ENCODE measurements around the gene GPER1.

Gene GPER1

DNA sequence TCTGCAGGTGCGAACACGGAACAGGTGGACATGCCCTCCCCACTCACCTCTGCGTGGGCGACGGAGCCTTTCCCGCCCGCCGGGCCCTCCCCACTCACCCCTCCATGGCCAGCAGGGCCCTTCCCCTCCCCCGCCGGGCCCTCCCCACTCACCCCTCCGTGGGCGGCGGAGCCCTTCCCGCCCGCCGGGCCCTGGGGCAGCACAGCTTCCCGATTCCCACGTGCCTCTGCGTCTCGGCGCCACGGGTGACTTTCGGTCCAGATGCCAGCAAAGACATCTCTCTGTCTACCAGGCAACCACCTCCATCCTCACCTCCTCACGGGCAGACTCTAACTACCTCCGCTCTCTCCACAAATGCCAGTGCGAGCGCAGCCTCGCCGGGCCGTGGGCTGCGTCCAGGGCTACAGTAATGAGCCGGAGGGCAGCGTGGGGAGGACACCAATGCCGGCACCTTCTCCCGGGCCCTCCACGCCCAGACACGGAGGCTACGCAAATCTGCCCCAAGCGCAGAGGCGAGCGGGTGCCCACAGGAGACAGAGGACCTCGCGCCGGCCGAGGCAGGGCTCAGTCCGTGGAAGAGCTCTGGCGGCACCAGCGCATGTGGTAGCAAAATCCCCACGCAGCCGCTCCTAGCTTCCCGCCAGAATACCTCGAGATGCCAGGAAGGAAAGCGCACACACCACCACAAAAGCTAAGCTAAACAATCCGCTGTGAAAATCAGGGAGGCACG lies 21.8 kb downstream of the GPER1 start:
- DNase-seq (ENCODE audit: low spot score), result no peak
- TF ChIP-seq, protein P1, sequence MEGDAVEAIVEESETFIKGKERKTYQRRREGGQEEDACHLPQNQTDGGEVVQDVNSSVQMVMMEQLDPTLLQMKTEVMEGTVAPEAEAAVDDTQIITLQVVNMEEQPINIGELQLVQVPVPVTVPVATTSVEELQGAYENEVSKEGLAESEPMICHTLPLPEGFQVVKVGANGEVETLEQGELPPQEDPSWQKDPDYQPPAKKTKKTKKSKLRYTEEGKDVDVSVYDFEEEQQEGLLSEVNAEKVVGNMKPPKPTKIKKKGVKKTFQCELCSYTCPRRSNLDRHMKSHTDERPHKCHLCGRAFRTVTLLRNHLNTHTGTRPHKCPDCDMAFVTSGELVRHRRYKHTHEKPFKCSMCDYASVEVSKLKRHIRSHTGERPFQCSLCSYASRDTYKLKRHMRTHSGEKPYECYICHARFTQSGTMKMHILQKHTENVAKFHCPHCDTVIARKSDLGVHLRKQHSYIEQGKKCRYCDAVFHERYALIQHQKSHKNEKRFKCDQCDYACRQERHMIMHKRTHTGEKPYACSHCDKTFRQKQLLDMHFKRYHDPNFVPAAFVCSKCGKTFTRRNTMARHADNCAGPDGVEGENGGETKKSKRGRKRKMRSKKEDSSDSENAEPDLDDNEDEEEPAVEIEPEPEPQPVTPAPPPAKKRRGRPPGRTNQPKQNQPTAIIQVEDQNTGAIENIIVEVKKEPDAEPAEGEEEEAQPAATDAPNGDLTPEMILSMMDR (IDR thresholded peaks at IDR 0.05; ENCODE audit: borderline replicate concordance, control extremely low read depth, extremely low read depth, insufficient read depth, missing control alignments), result no peak
- in situ Hi-C loops (cut with MboI; ENCODE audit: low sequenced_read_pairs, unreplicated experiment), result no loop called here

DNA sequence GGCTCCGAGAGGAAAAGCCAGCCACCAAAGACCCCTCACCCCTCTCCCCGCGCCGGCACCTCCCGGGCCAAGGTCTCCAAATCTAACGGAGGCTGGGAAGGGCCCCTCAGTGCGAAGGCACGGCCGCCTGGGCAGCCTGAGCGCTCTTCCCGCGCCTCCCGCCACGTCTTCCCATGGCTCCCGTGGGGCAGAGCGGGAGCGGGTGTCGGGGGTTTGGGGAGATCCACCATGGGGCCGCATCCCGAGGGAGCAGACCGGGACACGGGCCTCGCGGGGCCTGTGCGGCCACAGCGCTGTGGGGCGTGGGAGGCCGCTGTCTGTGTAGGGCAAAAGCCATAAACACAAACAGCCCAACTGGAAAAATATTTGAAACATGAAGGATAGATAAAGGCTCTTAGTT lies 22.4 kb downstream of the GPER1 start:
- TF ChIP-seq, protein P1 (IDR thresholded peaks at IDR 0.05; ENCODE audit: borderline replicate concordance, control extremely low read depth, extremely low read depth, insufficient read depth, missing control alignments), result no peak
- in situ Hi-C loops (cut with MboI; ENCODE audit: low sequenced_read_pairs, unreplicated experiment), result no loop called here
- DNase-seq (ENCODE audit: low spot score), result no peak

DNA sequence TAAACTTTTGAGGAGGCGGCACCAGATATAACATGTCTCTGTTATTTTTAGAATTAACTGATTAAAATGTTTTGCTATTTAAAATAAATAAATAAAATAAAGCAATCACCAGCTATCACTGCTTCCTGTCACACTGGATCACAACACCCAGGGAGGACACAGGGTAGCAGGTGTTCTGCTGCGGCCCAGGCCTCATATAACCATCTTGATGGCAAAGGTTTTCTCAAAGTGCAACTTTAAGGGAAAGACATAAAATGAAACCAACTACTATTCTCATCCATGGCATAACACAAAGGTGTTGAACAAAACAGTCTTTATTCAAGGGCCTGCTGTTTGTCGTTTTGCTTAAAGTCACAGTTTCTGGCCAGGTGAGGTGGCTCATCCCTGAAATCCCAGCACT lies 23.2 kb downstream of the GPER1 start:
- in situ Hi-C loops (cut with MboI; ENCODE audit: low sequenced_read_pairs, unreplicated experiment), result no loop called here
- TF ChIP-seq, protein P1 (IDR thresholded peaks at IDR 0.05; ENCODE audit: borderline replicate concordance, control extremely low read depth, extremely low read depth, insufficient read depth, missing control alignments), result no peak
- DNase-seq (ENCODE audit: low spot score), result no peak

- TF ChIP-seq, protein P1 (IDR thresholded peaks at IDR 0.05; ENCODE audit: borderline replicate concordance, control extremely low read depth, extremely low read depth, insufficient read depth, missing control alignments), result no peak
- in situ Hi-C loops (cut with MboI; ENCODE audit: low sequenced_read_pairs, unreplicated experiment), result no loop called here
- DNase-seq (ENCODE audit: low spot score), result no peak
Observed at GRCh38 chr7:1112109-1112508, 24.2 kb downstream of the GPER1 start.

DNA sequence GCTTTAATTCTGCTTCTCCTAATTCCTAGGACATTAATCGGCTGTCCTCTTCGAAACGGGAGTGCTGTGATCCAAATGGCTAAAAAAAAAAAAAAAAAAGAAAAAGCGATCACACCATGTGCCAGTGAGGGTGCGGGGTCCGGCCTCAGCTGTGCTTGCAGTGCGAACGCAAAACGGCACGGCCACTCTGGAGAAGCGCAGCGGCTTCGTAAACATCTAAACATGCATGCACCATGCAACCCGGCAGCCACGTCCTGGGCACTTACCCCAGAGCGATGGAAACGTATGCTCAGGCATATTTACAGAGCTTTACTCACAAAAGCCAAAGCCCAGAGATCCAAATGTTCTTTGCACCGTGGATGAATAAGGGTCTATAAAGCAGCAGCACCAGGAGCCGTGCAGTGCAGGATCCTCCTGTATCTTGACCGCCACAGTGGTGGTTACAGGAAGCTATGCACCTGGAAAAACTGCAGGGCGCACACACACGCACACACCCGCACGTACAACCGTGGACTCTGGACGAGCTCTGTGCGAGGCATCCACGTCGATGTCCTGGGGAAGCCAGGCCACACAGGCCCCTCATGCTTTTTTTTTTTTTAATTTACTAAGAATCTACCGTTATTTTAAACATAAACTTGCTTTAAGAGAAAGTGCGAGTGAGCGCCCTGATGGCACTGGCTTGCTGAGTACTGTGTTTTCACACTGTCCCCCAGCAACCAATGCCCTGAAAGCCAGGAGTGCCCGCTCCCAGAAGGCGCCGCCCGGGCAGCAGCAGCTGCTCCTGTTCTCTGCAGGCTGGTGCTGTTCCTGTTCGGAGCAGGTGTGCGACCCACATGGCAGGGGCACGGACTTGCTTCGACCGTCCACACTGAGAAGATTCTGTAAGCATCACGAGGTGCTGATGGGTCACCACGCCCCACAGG lies 25.0 kb downstream of the GPER1 start:
- in situ Hi-C loops (cut with MboI; ENCODE audit: low sequenced_read_pairs, unreplicated experiment), result no loop called here
- no peak for DNase-seq (ENCODE audit: low spot score)
- TF ChIP-seq, protein P1 (IDR thresholded peaks at IDR 0.05; ENCODE audit: borderline replicate concordance, control extremely low read depth, extremely low read depth, insufficient read depth, missing control alignments), result no peak

DNA sequence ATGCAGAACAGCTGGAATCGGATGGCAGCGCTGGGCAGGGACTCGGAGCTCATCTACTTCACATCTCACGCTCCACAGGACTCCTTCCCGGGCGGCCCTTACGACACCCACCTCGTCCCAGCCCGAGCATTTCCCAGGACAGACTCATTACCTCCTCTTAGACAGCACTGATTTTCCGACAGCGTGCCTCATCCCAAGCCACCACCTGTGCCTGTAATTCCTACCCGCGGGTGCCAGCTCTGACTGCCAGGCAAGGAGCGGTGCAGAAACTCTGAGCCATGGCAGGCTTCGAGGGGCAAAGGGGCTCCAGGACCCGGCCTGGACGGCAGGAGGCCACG lies 25.6 kb downstream of the GPER1 start:
- no peak for DNase-seq (ENCODE audit: low spot score)
- in situ Hi-C loops (cut with MboI; ENCODE audit: low sequenced_read_pairs, unreplicated experiment), result no loop called here
- TF ChIP-seq, protein P1 (IDR thresholded peaks at IDR 0.05; ENCODE audit: borderline replicate concordance, control extremely low read depth, extremely low read depth, insufficient read depth, missing control alignments), result no peak

Data from GM13976 (cell line).